Activated CD4-positive, alpha-beta memory T cell treated with anti-CD3 and anti-CD28 coated beads, Interleukin-2, amount 10 ng/mL, durations not matched to agents 7 days and 5 days (primary cell): Measurements from ENCODE around the gene STOX2. TPM values are rescaled to one million over a fixed set of nuclear protein-coding genes. Genes with fewer than 3 reads are reported as not detected.

ENCODE experiments used
- CTCF ChIA-PET: fragments of 350-600 bp; sonication (Branson Sonifier 250); formaldehyde crosslinking; loops from one replicate; lab custom pipeline; 2021; ENCODE audit warnings: antibody characterized with exemption, inconsistent platforms; lab: Charles Lee
- POLR2A ChIA-PET: fragments of 350-600 bp; sonication (Branson Sonifier 250); formaldehyde crosslinking; loops from one replicate; lab custom pipeline; 2021; ENCODE audit warnings: antibody characterized with exemption; lab: Charles Lee
- DNase-seq: peaks from one replicate; pipeline ENCODE4 v3.0.0-alpha.2; 2020
- H3K27ac Mint-ChIP-seq: one replicate; pipeline ENCODE4 v1.8.0; 2021; ENCODE audit warnings: mild to moderate bottlenecking, mixed read lengths
- H3K27me3 Mint-ChIP-seq: one replicate; pipeline ENCODE4 v1.8.0; 2021; ENCODE audit warnings: mixed read lengths
- H3K36me3 Mint-ChIP-seq: one replicate; pipeline ENCODE4 v1.8.0; 2021; ENCODE audit warnings: low read depth, mixed read lengths
- H3K4me1 Mint-ChIP-seq: one replicate; pipeline ENCODE4 v1.8.0; 2021; ENCODE audit warnings: mixed read lengths
- H3K4me3 Mint-ChIP-seq: one replicate; pipeline ENCODE4 v1.8.0; 2021; ENCODE audit warnings: mild to moderate bottlenecking, mixed read lengths
- H3K9me3 Mint-ChIP-seq: one replicate; pipeline ENCODE4 v1.8.0; 2021; ENCODE audit warnings: mixed read lengths
- total RNA-seq, 2 experiments: library from RNA; stranded (reverse); gene quantifications; one replicate each; pipeline ENCODE4 v1.2.3, GENCODE V29; 2021

Gene STOX2
- total RNA-seq, 2 experiments from 2014 or later = not detected

DNA sequence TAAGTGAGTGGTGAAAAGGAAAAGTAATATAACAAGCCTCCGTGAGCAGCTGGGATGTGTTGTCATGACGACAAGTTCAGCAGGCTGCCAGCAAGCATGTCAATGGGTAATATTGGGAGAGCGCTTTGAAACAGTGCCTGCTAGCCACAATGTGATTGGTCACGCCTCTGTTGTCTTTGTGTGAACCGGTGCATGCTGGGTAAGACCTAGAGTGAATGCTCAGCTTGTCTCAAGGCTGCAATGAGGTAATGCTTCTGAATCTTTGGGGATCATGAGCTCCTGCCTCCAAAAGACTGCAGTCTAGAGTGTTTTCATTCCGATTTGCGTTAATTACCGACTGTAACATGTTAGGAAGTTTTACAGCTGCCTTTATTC, 54.9 kb downstream of the STOX2 start:
- ChIA-PET CTCF (no interaction called here), POLR2A (no interaction called here)
- DNase-seq = no peak
- Mint-ChIP-seq H3K36me3 (no peaks in the 10 kb centered on the region), H3K4me1 (no peaks in the 10 kb centered on the region), H3K9me3 (no peaks in the 10 kb centered on the region), H3K27ac (no peak overlapping the region), H3K4me3 (no peak overlapping the region), H3K27me3 (peaks cover 6% of the 10 kb centered on the region)

DNA sequence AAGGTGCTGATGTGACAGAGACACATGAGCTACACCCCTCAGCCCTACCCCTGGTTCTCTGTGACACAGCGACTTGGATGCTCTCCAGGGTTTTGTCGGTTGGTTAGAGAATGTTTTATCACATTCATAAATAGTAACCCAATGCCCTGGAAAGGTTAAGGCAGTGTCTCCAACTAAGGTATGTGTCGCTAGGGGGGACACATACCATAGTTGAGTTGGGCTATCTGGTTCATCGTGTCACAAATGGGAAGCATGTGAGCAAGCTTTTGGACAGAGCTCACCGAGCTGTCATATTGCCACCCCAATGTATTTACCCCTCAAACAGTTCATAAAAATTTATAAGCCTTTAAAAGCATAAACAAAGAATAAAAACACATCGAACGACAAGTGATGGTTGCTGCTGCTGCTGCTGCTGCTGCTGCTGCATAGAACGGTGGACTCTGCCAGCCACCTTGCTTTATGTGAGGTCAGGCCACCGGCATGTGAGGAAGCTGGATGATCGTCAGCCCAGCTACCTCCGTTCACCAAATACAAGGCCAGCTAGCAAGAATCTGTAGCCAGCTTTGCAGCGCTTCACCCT, 55.9 kb downstream of the STOX2 start:
- Mint-ChIP-seq H3K4me1 (no peaks in the 10 kb centered on the region), H3K27ac (no peak overlapping the region), H3K27me3 (peaks cover 6% of the 10 kb centered on the region), H3K36me3 (no peaks in the 10 kb centered on the region), H3K9me3 (no peaks in the 10 kb centered on the region), H3K4me3 (no peak overlapping the region)
- CTCF ChIA-PET = no interaction called here
- no peak for DNase-seq
- POLR2A ChIA-PET = no interaction called here

DNA sequence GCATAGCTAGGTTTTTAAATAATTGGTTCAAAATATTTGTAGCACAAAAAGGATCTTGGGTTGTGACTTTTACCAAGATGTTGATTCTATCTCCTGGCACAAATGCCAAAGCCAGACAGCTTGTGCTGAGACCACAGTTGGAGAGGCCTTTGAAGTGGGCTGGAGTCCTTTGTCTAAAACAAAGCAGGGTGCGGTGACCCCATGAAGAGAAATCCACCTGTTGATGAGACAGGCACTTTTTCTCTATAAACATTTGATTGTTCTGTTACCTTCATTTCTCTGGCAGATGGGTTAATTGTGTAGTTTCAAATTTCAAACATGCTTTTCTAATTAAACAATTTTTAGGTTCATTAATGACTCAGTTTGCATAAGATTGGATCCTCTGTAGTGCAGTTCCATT, 56.7 kb downstream of the STOX2 start:
- Mint-ChIP-seq H3K9me3 (no peaks in the 10 kb centered on the region), H3K36me3 (no peaks in the 10 kb centered on the region), H3K4me1 (no peaks in the 10 kb centered on the region), H3K27me3 (peaks cover 10% of the 10 kb centered on the region), H3K27ac (no peak overlapping the region), H3K4me3 (no peak overlapping the region)
- CTCF ChIA-PET = no interaction called here
- POLR2A ChIA-PET = no interaction called here
- no peak for DNase-seq

DNA sequence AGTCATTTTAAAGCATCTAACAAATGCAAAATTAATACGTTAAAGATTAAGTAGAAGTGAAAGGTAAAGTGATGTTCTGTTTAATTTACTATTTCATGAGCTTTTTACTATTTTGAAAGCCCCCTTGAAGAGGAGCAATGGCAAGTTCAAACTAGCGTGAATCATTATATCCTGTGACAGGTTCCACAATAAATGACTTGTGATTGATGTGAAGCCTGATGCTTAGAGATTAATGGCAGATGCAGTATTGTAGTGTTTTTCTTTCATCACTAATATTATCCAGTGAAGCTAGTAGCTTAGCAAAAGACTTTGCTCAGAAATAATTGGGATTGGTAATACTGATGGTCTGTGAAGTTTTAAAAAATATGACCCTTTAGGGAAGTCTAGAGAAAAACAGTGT, 57.3 kb downstream of the STOX2 start:
- ChIA-PET POLR2A (no interaction called here), CTCF (no interaction called here)
- H3K27ac Mint-ChIP-seq = no peak overlapping the region
- no peaks in the 10 kb centered on the region for H3K9me3 Mint-ChIP-seq
- H3K4me3 Mint-ChIP-seq = no peak overlapping the region
- no peaks in the 10 kb centered on the region for H3K36me3 Mint-ChIP-seq
- peaks cover 13% of the 10 kb centered on the region for H3K27me3 Mint-ChIP-seq
- no peaks in the 10 kb centered on the region for H3K4me1 Mint-ChIP-seq
- no peak for DNase-seq

DNA sequence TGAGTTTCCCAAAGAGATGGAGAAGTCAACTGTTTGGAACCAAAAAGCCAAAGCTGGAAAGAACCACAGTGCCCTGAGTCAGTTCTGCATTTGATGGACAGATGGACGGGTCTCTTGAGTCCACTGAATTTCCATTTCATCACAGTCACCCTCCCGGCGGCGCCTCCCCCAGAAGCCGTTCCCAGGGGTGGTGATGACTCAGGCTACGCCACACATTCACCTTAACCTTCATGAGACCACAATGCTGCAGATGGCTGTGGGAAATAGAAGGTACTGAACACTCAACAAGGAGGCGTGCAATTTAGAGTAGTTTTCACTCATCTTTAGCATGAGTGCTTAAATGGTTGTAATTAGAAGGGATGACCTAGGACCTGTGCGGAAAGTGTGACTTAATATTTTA, 61.3 kb downstream of the STOX2 start:
- CTCF ChIA-PET = no interaction called here
- H3K9me3 Mint-ChIP-seq = no peaks in the 10 kb centered on the region
- no peak for DNase-seq
- H3K4me1 Mint-ChIP-seq = no peaks in the 10 kb centered on the region
- no peak overlapping the region for H3K4me3 Mint-ChIP-seq
- no peaks in the 10 kb centered on the region for H3K36me3 Mint-ChIP-seq
- POLR2A ChIA-PET = no interaction called here
- no peak overlapping the region for H3K27ac Mint-ChIP-seq
- peaks cover 24% of the 10 kb centered on the region for H3K27me3 Mint-ChIP-seq

DNA sequence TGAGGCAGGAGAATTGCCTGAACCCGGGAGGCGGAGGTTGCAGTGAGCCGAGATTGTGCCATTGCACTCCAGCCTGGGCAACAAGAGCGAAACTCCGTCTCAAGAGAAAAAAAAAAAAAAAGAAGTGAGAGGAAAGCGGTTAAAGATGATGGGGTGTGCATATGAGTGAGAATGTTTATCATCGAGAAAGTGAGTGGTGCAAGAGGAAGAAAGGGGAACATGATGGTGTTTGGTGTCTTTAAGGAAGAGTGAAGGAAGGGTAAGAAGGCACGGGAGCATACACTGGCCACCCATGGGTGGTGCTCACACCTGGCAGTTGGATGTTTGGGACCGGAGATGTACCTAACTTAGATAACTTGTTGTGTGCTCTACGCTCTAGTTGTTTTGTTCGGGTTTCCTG, 62.2 kb downstream of the STOX2 start:
- Mint-ChIP-seq H3K27me3 (peaks cover 21% of the 10 kb centered on the region), H3K4me3 (no peak overlapping the region), H3K9me3 (no peaks in the 10 kb centered on the region), H3K4me1 (no peaks in the 10 kb centered on the region), H3K36me3 (no peaks in the 10 kb centered on the region), H3K27ac (no peak overlapping the region)
- CTCF ChIA-PET = no interaction called here
- POLR2A ChIA-PET = no interaction called here
- DNase-seq = no peak

DNA sequence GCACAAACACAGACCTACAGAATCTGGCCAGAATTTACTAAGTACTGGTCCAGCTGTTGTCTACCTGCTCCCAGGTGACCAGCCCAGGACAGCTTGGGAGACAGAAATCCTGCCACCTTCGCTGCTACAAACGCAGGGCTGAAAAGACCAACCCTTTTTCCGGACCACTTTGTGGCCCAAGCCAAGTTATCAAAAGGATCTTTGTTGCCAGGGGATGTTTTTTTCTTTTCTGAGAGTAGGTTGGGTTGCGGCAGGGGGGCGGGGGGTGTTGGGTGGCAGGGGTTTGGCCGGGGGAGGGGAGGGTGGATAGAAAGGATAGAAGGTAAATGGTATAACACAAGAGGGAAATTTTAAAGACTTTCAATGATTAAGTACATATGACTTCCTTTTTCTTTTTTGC, 63.4 kb downstream of the STOX2 start:
- H3K4me1 Mint-ChIP-seq = no peaks in the 10 kb centered on the region
- peaks cover 4% of the 10 kb centered on the region for H3K9me3 Mint-ChIP-seq
- no peaks in the 10 kb centered on the region for H3K36me3 Mint-ChIP-seq
- no peak overlapping the region for H3K27ac Mint-ChIP-seq
- no peak overlapping the region for H3K4me3 Mint-ChIP-seq
- H3K27me3 Mint-ChIP-seq = peaks cover 21% of the 10 kb centered on the region
- CTCF ChIA-PET = no interaction called here
- DNase-seq = no peak
- POLR2A ChIA-PET = no interaction called here

DNA sequence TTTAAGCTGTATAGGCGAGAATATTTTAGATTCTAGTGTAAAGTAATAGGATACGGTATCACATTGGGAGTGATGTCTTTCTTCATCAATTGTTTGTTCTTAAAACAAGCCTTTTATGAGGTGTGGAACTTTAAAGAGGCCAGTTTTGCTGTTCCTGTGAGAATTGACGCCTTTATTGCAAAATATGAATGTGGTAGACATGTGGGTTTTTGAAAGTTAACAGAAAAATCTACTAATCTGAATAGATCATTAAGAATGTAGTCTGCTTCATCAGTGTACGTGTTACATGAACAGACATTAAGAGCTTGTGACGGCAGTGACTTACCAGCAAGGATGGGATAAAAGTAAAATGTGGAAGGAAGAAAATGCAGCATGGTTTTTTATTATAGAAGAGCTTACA, 63.8 kb downstream of the STOX2 start:
- no peak for DNase-seq
- Mint-ChIP-seq H3K27ac (no peak overlapping the region), H3K36me3 (no peaks in the 10 kb centered on the region), H3K27me3 (peaks cover 21% of the 10 kb centered on the region), H3K4me1 (no peaks in the 10 kb centered on the region), H3K4me3 (no peak overlapping the region), H3K9me3 (peaks cover 4% of the 10 kb centered on the region)
- ChIA-PET CTCF (no interaction called here), POLR2A (no interaction called here)

DNA sequence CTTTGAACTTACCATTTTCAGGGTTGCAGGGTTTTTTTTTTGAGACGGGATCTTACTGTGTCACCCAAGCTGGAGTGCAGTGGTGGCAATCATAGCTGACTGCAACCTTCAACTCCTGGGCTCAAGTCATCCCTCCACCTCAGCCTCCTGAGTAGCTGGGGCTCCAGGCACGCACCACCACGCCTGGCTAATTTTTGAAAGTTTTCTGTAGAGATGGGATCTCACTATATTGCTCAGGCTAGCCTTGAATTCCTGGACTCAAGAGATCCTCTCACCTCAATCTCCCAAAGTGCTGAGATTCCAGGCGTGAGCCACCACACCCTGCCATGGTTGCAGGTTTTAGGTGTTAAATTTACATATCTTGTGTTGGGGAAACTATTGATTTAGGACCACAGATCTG, 64.5 kb downstream of the STOX2 start:
- Mint-ChIP-seq H3K9me3 (peaks cover 7% of the 10 kb centered on the region), H3K27me3 (peaks cover 18% of the 10 kb centered on the region), H3K27ac (no peak overlapping the region), H3K36me3 (no peaks in the 10 kb centered on the region), H3K4me3 (no peak overlapping the region), H3K4me1 (no peaks in the 10 kb centered on the region)
- DNase-seq = no peak
- CTCF ChIA-PET = no interaction called here
- POLR2A ChIA-PET = no interaction called here

DNA sequence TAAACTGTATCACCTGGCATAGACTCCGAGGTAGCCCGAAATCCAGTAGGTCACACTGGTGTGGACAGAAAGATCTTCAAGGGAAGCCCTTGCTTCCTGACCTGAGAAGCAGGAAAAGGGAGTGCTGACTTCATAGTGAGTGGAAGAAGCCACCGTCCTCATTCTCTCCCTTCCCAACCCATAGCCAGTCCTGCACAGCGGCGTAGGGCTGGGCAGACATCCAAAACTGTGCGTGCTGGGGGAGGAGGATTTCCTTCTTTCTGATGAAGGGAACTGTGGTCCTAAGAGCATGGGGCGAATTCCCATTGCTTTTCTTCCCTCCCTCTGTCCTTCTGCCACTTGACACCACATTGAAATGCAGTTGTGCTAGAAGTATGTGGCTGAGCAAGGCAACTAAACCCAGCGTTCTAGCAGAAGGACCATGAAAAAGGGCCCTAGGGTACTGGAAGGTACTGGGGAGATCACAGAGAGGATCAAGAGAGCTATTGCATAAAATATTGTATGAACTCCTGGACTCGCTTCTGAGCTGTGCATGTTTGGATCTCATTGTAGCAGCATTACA, 66.9 kb downstream of the STOX2 start:
- no peak overlapping the region for H3K27ac Mint-ChIP-seq
- CTCF ChIA-PET = no interaction called here
- POLR2A ChIA-PET = no interaction called here
- H3K27me3 Mint-ChIP-seq = peaks cover 14% of the 10 kb centered on the region
- no peaks in the 10 kb centered on the region for H3K4me1 Mint-ChIP-seq
- no peak overlapping the region for H3K4me3 Mint-ChIP-seq
- DNase-seq = no peak
- H3K9me3 Mint-ChIP-seq = peaks cover 8% of the 10 kb centered on the region
- H3K36me3 Mint-ChIP-seq = no peaks in the 10 kb centered on the region

DNA sequence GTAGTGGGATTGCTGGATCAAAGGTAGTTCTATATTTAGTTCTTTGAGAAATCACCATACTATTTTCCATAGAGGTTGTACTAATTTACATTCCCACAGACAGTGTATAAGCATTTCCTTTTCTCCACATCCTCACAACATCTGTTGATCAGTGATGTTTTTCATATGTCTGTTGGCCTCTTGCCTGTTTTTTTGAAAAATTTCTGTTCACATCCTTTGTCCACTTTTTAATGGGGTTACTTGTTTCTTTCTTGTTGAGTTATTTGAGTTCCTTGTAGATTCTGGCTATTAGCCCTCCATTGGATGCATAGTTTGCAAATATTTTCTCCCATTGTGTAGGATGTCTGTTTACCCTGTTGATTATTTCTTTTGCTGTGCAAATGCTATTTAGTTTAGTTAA, 72.6 kb downstream of the STOX2 start:
- ChIA-PET POLR2A (no interaction called here), CTCF (no interaction called here)
- H3K9me3 Mint-ChIP-seq = peaks cover 8% of the 10 kb centered on the region
- H3K4me1 Mint-ChIP-seq = no peaks in the 10 kb centered on the region
- H3K36me3 Mint-ChIP-seq = no peaks in the 10 kb centered on the region
- H3K4me3 Mint-ChIP-seq = no peak overlapping the region
- H3K27me3 Mint-ChIP-seq = peaks cover 12% of the 10 kb centered on the region
- no peak overlapping the region for H3K27ac Mint-ChIP-seq
- DNase-seq = no peak

DNA sequence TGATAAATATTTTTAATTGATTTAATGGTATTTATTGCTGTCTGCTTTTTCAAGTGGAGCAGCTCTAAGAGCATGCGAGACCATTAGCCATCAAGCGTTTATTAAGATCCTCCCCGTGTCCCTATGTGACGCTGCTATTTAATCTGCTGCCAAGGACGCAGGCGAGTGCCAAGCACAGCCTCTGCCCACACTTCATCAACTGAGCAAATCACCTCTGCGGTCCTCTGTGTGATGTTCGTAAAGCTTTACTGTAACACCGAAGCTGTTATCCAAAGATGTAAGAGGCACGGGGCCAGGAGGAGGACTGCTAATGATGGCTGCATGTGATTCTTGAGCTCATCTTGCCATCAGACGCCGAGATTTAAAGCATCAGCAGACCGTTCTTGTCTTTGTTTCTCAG, 79.5 kb downstream of the STOX2 start:
- H3K27ac Mint-ChIP-seq = no peak overlapping the region
- peaks cover 9% of the 10 kb centered on the region for H3K27me3 Mint-ChIP-seq
- no peaks in the 10 kb centered on the region for H3K4me1 Mint-ChIP-seq
- H3K9me3 Mint-ChIP-seq = no peaks in the 10 kb centered on the region
- POLR2A ChIA-PET = no interaction called here
- no peak overlapping the region for H3K4me3 Mint-ChIP-seq
- CTCF ChIA-PET = no interaction called here
- H3K36me3 Mint-ChIP-seq = no peaks in the 10 kb centered on the region
- DNase-seq = no peak

DNA sequence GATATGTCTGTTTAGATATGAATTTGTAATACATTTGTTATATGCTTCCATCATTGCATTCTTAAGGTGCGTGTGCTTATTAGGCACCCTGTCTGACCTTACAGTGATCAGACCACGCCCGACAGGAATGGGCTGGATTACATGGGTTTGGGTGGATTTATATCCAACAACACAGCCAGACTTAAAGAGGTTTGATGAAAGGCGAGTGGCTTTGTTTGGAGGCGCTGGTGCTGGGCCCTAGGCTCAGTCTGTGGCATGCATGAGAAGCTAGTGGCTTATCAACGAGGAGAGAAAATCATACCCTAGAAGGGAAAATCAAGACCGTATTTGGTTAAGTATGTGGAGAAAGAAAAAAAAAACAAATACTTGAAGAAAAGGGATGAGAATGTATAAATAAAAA, 80.7 kb downstream of the STOX2 start:
- no peak overlapping the region for H3K4me3 Mint-ChIP-seq
- POLR2A ChIA-PET = no interaction called here
- DNase-seq = no peak
- H3K36me3 Mint-ChIP-seq = no peaks in the 10 kb centered on the region
- H3K9me3 Mint-ChIP-seq = no peaks in the 10 kb centered on the region
- peaks cover 14% of the 10 kb centered on the region for H3K27me3 Mint-ChIP-seq
- H3K4me1 Mint-ChIP-seq = no peaks in the 10 kb centered on the region
- H3K27ac Mint-ChIP-seq = no peak overlapping the region
- CTCF ChIA-PET = no interaction called here

DNA sequence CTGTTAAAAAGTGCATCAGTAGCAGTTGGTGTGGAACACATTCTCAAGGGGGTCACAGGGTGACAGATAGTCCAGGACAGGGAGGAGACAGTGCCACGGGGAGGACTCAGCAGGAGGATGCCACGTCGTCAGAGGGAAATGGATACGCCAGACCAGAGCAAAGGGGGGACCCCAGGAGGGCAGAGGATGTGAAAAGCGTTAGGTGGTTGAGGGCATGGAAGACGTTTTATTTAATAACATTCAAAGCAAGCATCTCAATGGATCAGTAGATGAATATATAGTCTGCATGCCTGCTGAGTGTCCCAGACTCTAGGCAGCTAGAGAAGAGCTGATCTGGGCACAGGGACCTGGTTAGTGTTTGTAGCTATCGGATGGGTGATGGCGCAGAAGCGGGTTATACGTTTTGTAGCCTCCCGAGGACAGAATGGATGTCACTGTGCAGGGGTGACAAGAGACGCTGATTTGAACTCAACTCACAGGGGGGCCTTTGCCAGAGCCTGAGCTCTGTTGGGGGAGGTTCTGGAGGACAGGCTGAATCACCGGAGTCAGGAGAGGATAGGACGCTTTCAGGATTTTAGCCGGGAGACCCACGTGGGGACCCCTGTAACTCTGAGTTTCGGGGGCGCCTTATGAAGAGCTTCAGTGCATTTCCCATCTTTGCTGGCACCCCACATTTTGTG, 81.3 kb downstream of the STOX2 start:
- no peaks in the 10 kb centered on the region for H3K36me3 Mint-ChIP-seq

More for the DNA sequence above, 81.3 kb downstream of the STOX2 start:
- H3K9me3 Mint-ChIP-seq = no peaks in the 10 kb centered on the region
- no peaks in the 10 kb centered on the region for H3K4me1 Mint-ChIP-seq
- H3K27me3 Mint-ChIP-seq = peaks cover 18% of the 10 kb centered on the region
- no peak overlapping the region for H3K4me3 Mint-ChIP-seq
- DNase-seq = no peak
- ChIA-PET CTCF (no interaction called here), POLR2A (no interaction called here)
- no peak overlapping the region for H3K27ac Mint-ChIP-seq
